HepG2 (cell line): ENCODE data around the gene POGLUT2. TPM values are rescaled to one million over a fixed set of nuclear protein-coding genes. Genes with fewer than 3 reads are reported as not detected.

ENCODE experiments used
- ATAC-seq: fragments of 200-7000 bp; cut with Tn5 transposase; 3 replicates; pipeline ENCODE4 v1.9.1; 2020; ENCODE audit warnings: mild to moderate bottlenecking, moderate library complexity
- BruUV-seq: library from RNA; stranded (reverse); fragments of 400-500 nt; replicated peaks from 2 replicates; lab custom pipeline; 2021; lab: Mats Ljungman, UMichigan
- CTCF ChIA-PET: fragments of 300-600 bp; formaldehyde crosslinking; extraction: SDS; loops from one replicate; lab custom pipeline; 2021; ENCODE audit warnings: low total read pairs, inconsistent platforms, low intra/inter-chr PET ratio; lab: Yijun Ruan, JAX
- POLR2A ChIA-PET: fragments of 350-600 bp; sonication (Branson Sonifier 250); formaldehyde crosslinking; loops from one replicate; lab custom pipeline; 2020; ENCODE audit warnings: antibody characterized with exemption, inconsistent platforms; lab: Yijun Ruan, JAX
- DNase-seq: peaks from one replicate; pipeline ENCODE4 v3.0.0-alpha.2; 2015; ENCODE audit warnings: low spot score
- FAIRE-seq: peaks from 3 replicates; lab custom pipeline; 2011; peaks lifted over from hg19 to GRCh38; lab: Jason Lieb, UNC
- H2AFZ ChIP-seq: one replicate; pipeline ENCODE4 v1.6.1; 2011; ENCODE audit warnings: low read length, inconsistent platforms
- H3K27ac ChIP-seq: fragments of 300-600 bp; 3 replicates; pipeline ENCODE4 v1.8.0; 2011; ENCODE audit warnings: mixed run types, mild to moderate bottlenecking, mixed read lengths, low read length, inconsistent platforms; ENCODE audit not compliant: insufficient read depth; ENCODE audit errors: extremely low read length
- H3K27me3 ChIP-seq, 2 experiments: fragments of 200-600 bp in 1 of 2; 2 replicates in 1 of 2; 3 replicates in 1 of 2; pipeline versions ENCODE4 v1.6.0 to v1.8.0; 2011; ENCODE audit warnings: low read length in 2 of 2, mild to moderate bottlenecking in 2 of 2, moderate library complexity in 2 of 2, inconsistent platforms in 1 of 2; ENCODE audit not compliant: insufficient read depth in 2 of 2, control insufficient read depth in 1 of 2
- H3K36me3 ChIP-seq, 2 experiments: fragments of 200-600 bp in 1 of 2; replicated peaks in 1 of 2; 2 replicates in 1 of 2; 3 replicates in 1 of 2; pipeline versions ENCODE4 v1.5.1 to v1.8.0; 2011; ENCODE audit warnings: low read length in 2 of 2, inconsistent platforms in 1 of 2; ENCODE audit not compliant: insufficient read depth in 2 of 2, control insufficient read depth in 1 of 2
- H3K4me1 ChIP-seq: 2 replicates; pipeline ENCODE4 v1.5.1; 2012; ENCODE audit warnings: low read length, inconsistent platforms; ENCODE audit not compliant: insufficient read depth
- H3K4me2 ChIP-seq: 2 replicates; pipeline ENCODE4 v1.6.0; 2011; ENCODE audit warnings: low read depth, low read length, inconsistent platforms
- H3K4me3 ChIP-seq, 3 experiments: fragments of 200-600 bp in 1 of 3; sonication (generic), shearing (Covaris generic) in 1 of 3; replicated peaks in 1 of 3; 2 replicates each; pipeline ENCODE4 v1.5.1; 2011 to 2016; ENCODE audit warnings: low read length in 3 of 3, inconsistent platforms in 2 of 3, low read depth in 2 of 3, mild to moderate bottlenecking in 2 of 3, control low read depth in 1 of 3, mixed read lengths in 1 of 3; ENCODE audit not compliant: insufficient read depth in 1 of 3
- H3K79me2 ChIP-seq: one replicate; pipeline ENCODE4 v1.6.1; 2011; ENCODE audit warnings: low read length, inconsistent platforms; ENCODE audit not compliant: insufficient read depth
- H3K9ac ChIP-seq: 2 replicates; pipeline ENCODE4 v1.6.0; 2011; ENCODE audit warnings: mild to moderate bottlenecking, low read depth, low read length, inconsistent platforms; ENCODE audit not compliant: insufficient read depth
- H3K9me3 ChIP-seq: 2 replicates; pipeline ENCODE4 v1.5.1; 2012; ENCODE audit warnings: mild to moderate bottlenecking, low read length
- H4K20me1 ChIP-seq: 2 replicates; pipeline ENCODE4 v1.6.0; 2011; ENCODE audit warnings: inconsistent platforms, mild to moderate bottlenecking, low read length, moderate library complexity; ENCODE audit not compliant: insufficient read depth
- CEBPB ChIP-seq: IDR thresholded peaks from 2 replicates; pipeline ENCODE4 v1.6.1; 2011; ENCODE audit warnings: low read depth, low read length, improper control_type of control experiment, borderline replicate concordance
- DMTF1 ChIP-seq: sonication (generic); formaldehyde crosslinking; IDR thresholded peaks from 2 replicates; pipeline ENCODE4 v1.4.0; 2020; ENCODE audit warnings: mild to moderate bottlenecking, missing genetic modification reagents
- HOMEZ ChIP-seq: IDR thresholded peaks from 2 replicates; pipeline ENCODE4 v1.6.1; 2016; ENCODE audit warnings: low read depth
- KDM5B ChIP-seq: sonication (generic); formaldehyde crosslinking; IDR thresholded peaks from 2 replicates; pipeline ENCODE4 v1.4.0; 2020; ENCODE audit warnings: missing genetic modification reagents, mild to moderate bottlenecking, borderline replicate concordance
- KDM6A ChIP-seq: IDR thresholded peaks from 2 replicates; pipeline ENCODE4 v1.6.1; 2016; ENCODE audit warnings: low read depth
- LCORL ChIP-seq, 2 experiments: fragments of 450-650 bp in 1 of 2; sonication (generic) in 1 of 2; formaldehyde crosslinking in 1 of 2; IDR thresholded peaks; 2 replicates each; pipeline versions ENCODE4 v1.5.0 to v1.6.1; 2017 to 2020; ENCODE audit warnings: antibody characterized with exemption in 1 of 2, missing genetic modification reagents in 1 of 2
- MLXIP ChIP-seq: sonication (generic); formaldehyde crosslinking; IDR thresholded peaks from 2 replicates; pipeline ENCODE4 v1.9.0; 2021; ENCODE audit warnings: missing genetic modification reagents, borderline replicate concordance
- RBAK ChIP-seq: sonication (generic); formaldehyde crosslinking; IDR thresholded peaks from 2 replicates; pipeline ENCODE4 v1.5.1; 2020; ENCODE audit warnings: mild to moderate bottlenecking, missing genetic modification reagents
- RFXAP ChIP-seq: sonication (generic); formaldehyde crosslinking; IDR thresholded peaks from 2 replicates; pipeline ENCODE4 v1.4.0; 2020; ENCODE audit warnings: missing genetic modification reagents, borderline replicate concordance
- SMAD3 ChIP-seq: sonication (generic); formaldehyde crosslinking; IDR thresholded peaks from 2 replicates; pipeline ENCODE4 v1.4.0; 2020; ENCODE audit warnings: missing genetic modification reagents
- TMF1 ChIP-seq: sonication (generic); formaldehyde crosslinking; IDR thresholded peaks from 2 replicates; pipeline ENCODE4 v1.8.1; 2022; ENCODE audit warnings: low read depth, missing genetic modification reagents
- XBP1 ChIP-seq: sonication (generic); formaldehyde crosslinking; IDR thresholded peaks from 2 replicates; pipeline ENCODE4 v1.5.0; 2020; ENCODE audit warnings: missing genetic modification reagents
- ZBTB7B ChIP-seq: sonication (generic); formaldehyde crosslinking; IDR thresholded peaks from 2 replicates; pipeline ENCODE4 v1.4.0; 2020; ENCODE audit warnings: missing genetic modification reagents
- ZNF296 ChIP-seq: sonication (generic); formaldehyde crosslinking; conservative IDR thresholded peaks from 2 replicates; pipeline ENCODE4 v1.5.0; 2020; ENCODE audit warnings: mild to moderate bottlenecking, missing genetic modification reagents
- ZNF558 ChIP-seq: sonication (generic); formaldehyde crosslinking; IDR thresholded peaks from 2 replicates; pipeline ENCODE4 v1.9.0; 2022; ENCODE audit warnings: mild to moderate bottlenecking, missing genetic modification reagents, borderline replicate concordance
- ZNF761 ChIP-seq: sonication (generic); formaldehyde crosslinking; conservative IDR thresholded peaks from 2 replicates; pipeline ENCODE4 v1.4.0; 2020; ENCODE audit warnings: mild to moderate bottlenecking, missing genetic modification reagents
- ZNF878 ChIP-seq: sonication (generic); formaldehyde crosslinking; IDR thresholded peaks from 2 replicates; pipeline ENCODE4 v1.8.1; 2023; ENCODE audit warnings: mild to moderate bottlenecking, missing genetic modification reagents, moderate library complexity
- ZSCAN12 ChIP-seq: sonication (generic); formaldehyde crosslinking; IDR thresholded peaks from 2 replicates; pipeline ENCODE4 v1.9.0; 2021; ENCODE audit warnings: mild to moderate bottlenecking, missing genetic modification reagents
- WGBS: methylation state at CpG from one replicate; pipeline ENCODE4 v1.1.6; 2017; ENCODE audit warnings: low lambda C conversion rate; 5-methylcytosine and 5-hydroxymethylcytosine counted together
- in situ Hi-C: cut with HindIII; loops from 2 replicates; pipeline ENCODE4 v1.10.0; 2017; ENCODE audit warnings: low pct_unique_long_range_greater_than_20kb; ENCODE audit not compliant: extremely low pct_ligation_motif_present
- intact Hi-C: fragments of 100-400 bp; cut with micrococcal nuclease; formaldehyde crosslinking; loops from one replicate; pipeline ENCODE4 v1.10.0; 2022; ENCODE audit not compliant: unreplicated experiment
- polyA plus RNA-seq, 8 experiments: library from polyadenylated mRNA; depleted of rRNA in 3 of 8; stranded (reverse) in 7 of 8; unstranded in 1 of 8; fragments of >200 nt; fragmentation: Illumina TruSeq in 4 of 8; extraction: Trizol in 4 of 8; gene quantifications; 2 replicates each; pipeline versions ENCODE4 v1.2.1 to v1.2.3, GENCODE V29; 2011 to 2016; ENCODE audit warnings: low read depth in 4 of 8, missing spikeins in 1 of 8, mixed read lengths in 1 of 8; ENCODE audit not compliant: insufficient read depth in 1 of 8
- total RNA-seq, 5 experiments: library from RNA; depleted of rRNA; stranded (reverse); fragments of >200 nt; fragmentation: Illumina TruSeq; extraction: Trizol; gene quantifications; 2 replicates each; pipeline ENCODE4 v1.2.3, GENCODE V29; 2016; ENCODE audit warnings: low read depth in 1 of 5

The POGLUT2 gene
- total and polyA plus RNA-seq, 2 of the 13 experiments (the other 11 are each of a cell fraction or from before 2014, with no cell fraction given) = 18.0 to 26.1 TPM

GRCh38 chr13:102774591-102775520 lies 23.9 kb downstream of the POGLUT2 start:
- Histone ChIP-seq H3K9me3 (no peaks in the 10 kb centered on the region), H3K9ac (no peak overlapping the region), H4K20me1 (no peaks in the 10 kb centered on the region), H3K4me2 (no peak overlapping the region), H3K79me2 (no peaks in the 10 kb centered on the region), H2AFZ (no peak overlapping the region), H3K36me3 (no peaks in the 10 kb centered on the region), H3K4me3 (no peak overlapping the region), H3K27ac (no peak overlapping the region), H3K27me3 (no peaks in the 10 kb centered on the region; a peak in 1 of 5 replicates), H3K4me1 (peaks cover 28% of the 10 kb centered on the region)
- ChIA-PET CTCF (no interaction called here), POLR2A (no interaction called here)
- 81% methylated on average over 14 of the region's 14 CpGs for WGBS
- no peak for ATAC-seq
- FAIRE-seq = no peak
- no peak for DNase-seq
- in situ Hi-C loops = no loop called here
- intact Hi-C loops = loop anchor here (5.0 kb wide), 1 partner anchor 48 kb away; no protein-coding TSS in a partner anchor
- no TSS peak for BruUV-seq
- TF ChIP-seq KDM5B (CRISPR knock-in tag) = no peak
- no peak for TF ChIP-seq LCORL (IDR thresholded peaks at IDR 0.05)
- TF ChIP-seq LCORL (CRISPR knock-in tag; IDR thresholded peaks at IDR 0.05) = no peak
- no peak for TF ChIP-seq RFXAP (CRISPR knock-in tag)
- no peak for TF ChIP-seq XBP1 (CRISPR knock-in tag)
- no peak for TF ChIP-seq SMAD3
- TF ChIP-seq MLXIP (CRISPR knock-in tag) = no peak
- no peak for TF ChIP-seq ZNF296 (CRISPR knock-in tag)
- no peak for TF ChIP-seq DMTF1
- no peak for TF ChIP-seq ZNF761 (CRISPR knock-in tag)
- TF ChIP-seq RBAK = no peak
- no peak for TF ChIP-seq CEBPB
- no peak for TF ChIP-seq ZNF878 (CRISPR knock-in tag)
- no peak for TF ChIP-seq TMF1
- TF ChIP-seq ZNF558 (CRISPR knock-in tag) = no peak
- no peak for TF ChIP-seq ZSCAN12 (CRISPR knock-in tag)
- no peak for TF ChIP-seq KDM6A
- no peak for TF ChIP-seq HOMEZ
- TF ChIP-seq ZBTB7B = no peak
